Vagina (tissue), 2 donors: ENCODE measurements around the gene ANKRD34C. TPM values are rescaled to one million over a fixed set of nuclear protein-coding genes. Genes with fewer than 3 reads are reported as not detected.
A peak's percentile ranks its signal among the peaks of the same experiment; 100 is the strongest.

Experiments used
- DNase-seq, 2 donors: peaks; one replicate each; pipeline ENCODE4 v3.0.0-alpha.2; 2017; ENCODE audit errors: extremely low spot score in 2 of 2
- H3K27ac ChIP-seq: fragments of 200-600 bp; sonication (generic); one replicate; pipeline ENCODE4 v1.5.1; 2019
- H3K27me3 ChIP-seq: fragments of 200-600 bp; sonication (generic); one replicate; pipeline ENCODE4 v1.5.1; 2019
- H3K36me3 ChIP-seq, 2 donors: fragments of 200-600 bp; sonication (generic); one replicate each; pipeline ENCODE4 v1.5.1; 2017 to 2019
- H3K4me1 ChIP-seq: fragments of 200-600 bp; sonication (generic); one replicate; pipeline ENCODE4 v1.5.1; 2019
- H3K4me3 ChIP-seq, 2 donors: fragments of 200-600 bp; sonication (generic); 1 replicate in 1 of 2; 2 replicates in 1 of 2; pipeline ENCODE4 v1.5.1; 2016 to 2019
- H3K9me3 ChIP-seq: fragments of 200-600 bp; sonication (generic); one replicate; pipeline ENCODE4 v1.5.1; 2019
- CTCF ChIP-seq, 3 experiments: fragments of 450-650 bp in 2 of 3; fragments of 200-600 bp in 1 of 3; sonication (generic) in 1 of 3; IDR thresholded peaks; one replicate each; pipeline ENCODE4 v1.5.1; 2017 to 2019; ENCODE audit warnings: antibody characterized with exemption in 3 of 3, mild to moderate bottlenecking in 2 of 3, moderate library complexity in 2 of 3
- POLR2A ChIP-seq, 2 donors: fragments of 450-650 bp; IDR thresholded peaks; one replicate each; pipeline ENCODE4 v1.6.1; 2017; ENCODE audit warnings: antibody characterized with exemption in 2 of 2, mild to moderate bottlenecking in 2 of 2, moderate library complexity in 2 of 2
- POLR2AphosphoS5 ChIP-seq, 2 donors: sonication (generic); formaldehyde crosslinking; IDR thresholded peaks; one replicate each; pipeline ENCODE4 v1.9.0; 2017; ENCODE audit warnings: antibody characterized with exemption in 2 of 2, mild to moderate bottlenecking in 2 of 2, low read depth in 1 of 2; ENCODE audit not compliant: insufficient read depth in 1 of 2
- intact Hi-C: fragments of 100-400 bp; cut with DNase I; formaldehyde crosslinking; loops from one replicate; pipeline ENCODE4 v1.15.1; 2023
- total RNA-seq: library from RNA; depleted of rRNA; stranded (reverse); fragments of >200 nt; gene quantifications from one replicate; pipeline ENCODE4 v1.2.3, GENCODE V29; 2016

ANKRD34C gene
- total RNA-seq, 1 donor from 2014 or later = 0.25 TPM

- peaks cover 31% of the 10 kb centered on the region for H3K4me1 ChIP-seq
- H3K27ac ChIP-seq = no peak overlapping the region
- TF ChIP-seq POLR2A (IDR thresholded peaks at IDR 0.05) = no peak
- TF ChIP-seq CTCF (IDR thresholded peaks at IDR 0.05) = no peak
- TF ChIP-seq POLR2AphosphoS5 (IDR thresholded peaks at IDR 0.05; ENCODE audit: insufficient read depth in 1 of 2, low read depth in 1 of 2) = no peak
- no peaks in the 10 kb centered on the region for H3K27me3 ChIP-seq
- no peak for DNase-seq
- peaks cover 0 to 17% of the 10 kb centered on the region in 2 donors for H3K36me3 ChIP-seq
- intact Hi-C loops = no loop called here
- peak overlapping the region; percentile 62 to 95 for H3K4me3 ChIP-seq
- H3K9me3 ChIP-seq = no peaks in the 10 kb centered on the region
Measured at GRCh38 chr15:79310612-79310984, 28.1 kb downstream of the ANKRD34C start.

GRCh38 chr15:79310985-79311900 is 28.7 kb downstream of the ANKRD34C start, which contains the start of gene TMED3:
Gene TMED3, plus strand, starts transcription at chr15:79311112. Its CDS starts 138 bp downstream, at chr15:79311250.
- no peaks in the 10 kb centered on the region for H3K9me3 ChIP-seq
- TF ChIP-seq POLR2A (IDR thresholded peaks at IDR 0.05) (no peak), POLR2AphosphoS5 (IDR thresholded peaks at IDR 0.05; ENCODE audit: insufficient read depth in 1 of 2, low read depth in 1 of 2) (peak in 1 of 2 donors; percentile 48)
- no peaks in the 10 kb centered on the region for H3K27me3 ChIP-seq
- H3K27ac ChIP-seq = no peak within 1 kb of the TSS
- intact Hi-C loops = no loop called here
- no peak for DNase-seq
- peaks cover 31% of the 10 kb centered on the region for H3K4me1 ChIP-seq
- H3K4me3 ChIP-seq = peak within 1 kb of the TSS; percentile 62 to 95
- peaks cover 0 to 23% of the 10 kb centered on the region in 2 donors for H3K36me3 ChIP-seq

GRCh38 chr15:79311901-79312553 is 29.5 kb downstream of the ANKRD34C start:
- Histone ChIP-seq H3K36me3 (peaks cover 0 to 30% of the 10 kb centered on the region in 2 donors), H3K27ac (no peak overlapping the region), H3K4me3 (peak overlapping the region; percentile 62 to 95), H3K9me3 (no peaks in the 10 kb centered on the region), H3K27me3 (no peaks in the 10 kb centered on the region), H3K4me1 (peaks cover 37% of the 10 kb centered on the region)
- intact Hi-C loops = no loop called here
- TF ChIP-seq POLR2A (IDR thresholded peaks at IDR 0.05) (no peak), CTCF (IDR thresholded peaks at IDR 0.05) (no peak), POLR2AphosphoS5 (IDR thresholded peaks at IDR 0.05; ENCODE audit: insufficient read depth in 1 of 2, low read depth in 1 of 2) (no peak)
- DNase-seq = no peak

GRCh38 chr15:79314186-79314585 is 31.7 kb downstream of the ANKRD34C start:
- DNase-seq = no peak
- Histone ChIP-seq H3K27ac (no peak overlapping the region), H3K9me3 (no peaks in the 10 kb centered on the region), H3K36me3 (peaks cover 0 to 43% of the 10 kb centered on the region in 2 donors), H3K4me3 (no peak overlapping the region), H3K27me3 (no peaks in the 10 kb centered on the region), H3K4me1 (peaks cover 39% of the 10 kb centered on the region)
- intact Hi-C loops = no loop called here
- no peak for TF ChIP-seq CTCF (IDR thresholded peaks at IDR 0.05)
- no peak for TF ChIP-seq POLR2AphosphoS5 (IDR thresholded peaks at IDR 0.05; ENCODE audit: insufficient read depth in 1 of 2, low read depth in 1 of 2)
- no peak for TF ChIP-seq POLR2A (IDR thresholded peaks at IDR 0.05)

- H3K27me3 ChIP-seq = no peaks in the 10 kb centered on the region
- no peak overlapping the region for H3K27ac ChIP-seq
- no peak for DNase-seq
- no peak for TF ChIP-seq CTCF (IDR thresholded peaks at IDR 0.05)
- TF ChIP-seq POLR2A (IDR thresholded peaks at IDR 0.05) = no peak
- TF ChIP-seq POLR2AphosphoS5 (IDR thresholded peaks at IDR 0.05; ENCODE audit: insufficient read depth in 1 of 2, low read depth in 1 of 2) = peak in 1 of 2 donors; percentile 80
- H3K9me3 ChIP-seq = no peaks in the 10 kb centered on the region
- no peak overlapping the region for H3K4me3 ChIP-seq
- peaks cover 0 to 43% of the 10 kb centered on the region in 2 donors for H3K36me3 ChIP-seq
- intact Hi-C loops = no loop called here
- H3K4me1 ChIP-seq = peaks cover 39% of the 10 kb centered on the region
Measured at GRCh38 chr15:79314811-79315210, 32.3 kb downstream of the ANKRD34C start.
